ENCODE data around the gene CDH12.
"Not testable (repeated sequence)": the region's sequence is repeated elsewhere in the genome, so short reads cannot be mapped to it uniquely, and the experiment has no call there.

- TF ChIP-seq POLR2A, CTCF, POLR2AphosphoS5, EP300 (IDR thresholded peaks at IDR 0.05): not testable (repeated sequence)
Observed at GRCh38 chr5:22168704-22169103, 684.4 kb downstream of the CDH12 start.

All from gastroesophageal sphincter (tissue), 3 donors.